ENCODE results near the gene NOL9.

Gene NOL9

GRCh38 chr1:6528492-6528891, 25.8 kb downstream of the NOL9 start:
- Histone ChIP-seq H3K4me3 (no peak overlapping the region), H3K36me3 (ENCODE audit: insufficient read depth, low read length) (peaks cover 60% of the 10 kb centered on the region), H3K9ac (ENCODE audit: insufficient read length) (no peak overlapping the region), H3K9me3 (ENCODE audit: low read depth, low read length) (no peaks in the 10 kb centered on the region), H3K27ac (no peak overlapping the region)
- DNase-seq (ENCODE audit: low read depth, low spot score) = no peak
- TF ChIP-seq FOXP2 (optimal IDR thresholded peaks at IDR 0.05; ENCODE audit: control extremely low read depth, extremely low read length, insufficient read depth) (no peak), EZH2 (IDR thresholded peaks at IDR 0.05) (no peak), POLR2AphosphoS5 (IDR thresholded peaks at IDR 0.05; ENCODE audit: borderline replicate concordance, low read depth, low read length) (no peak)

GRCh38 chr1:6526316-6526715, 28.0 kb downstream of the NOL9 start:
- TF ChIP-seq FOXP2 (optimal IDR thresholded peaks at IDR 0.05; ENCODE audit: control extremely low read depth, extremely low read length, insufficient read depth) (no peak), POLR2AphosphoS5 (IDR thresholded peaks at IDR 0.05; ENCODE audit: borderline replicate concordance, low read depth, low read length) (no peak), EZH2 (IDR thresholded peaks at IDR 0.05) (no peak)
- H3K27ac ChIP-seq = no peak overlapping the region
- H3K9ac ChIP-seq (ENCODE audit: insufficient read length) = no peak overlapping the region
- H3K4me3 ChIP-seq = no peak overlapping the region
- H3K36me3 ChIP-seq (ENCODE audit: insufficient read depth, low read length) = peaks cover 38% of the 10 kb centered on the region
- no peaks in the 10 kb centered on the region for H3K9me3 ChIP-seq (ENCODE audit: low read depth, low read length)
- no peak for DNase-seq (ENCODE audit: low read depth, low spot score)

- no peak for DNase-seq (ENCODE audit: low read depth, low spot score)
- Histone ChIP-seq H3K9me3 (ENCODE audit: low read depth, low read length) (no peaks in the 10 kb centered on the region), H3K36me3 (ENCODE audit: insufficient read depth, low read length) (peaks cover 22% of the 10 kb centered on the region), H3K9ac (ENCODE audit: insufficient read length) (no peak overlapping the region), H3K27ac (peak overlapping the region; percentile 37; the same call in 1 of the 2 replicates), H3K4me3 (no peak overlapping the region)
- TF ChIP-seq POLR2AphosphoS5 (IDR thresholded peaks at IDR 0.05; ENCODE audit: borderline replicate concordance, low read depth, low read length) (no peak), FOXP2 (optimal IDR thresholded peaks at IDR 0.05; ENCODE audit: control extremely low read depth, extremely low read length, insufficient read depth) (no peak), EZH2 (IDR thresholded peaks at IDR 0.05) (no peak)
These were observed 30.7 kb downstream of the NOL9 start for GRCh38 chr1:6523566-6523965.

- Histone ChIP-seq H3K9ac (ENCODE audit: insufficient read length) (no peak overlapping the region), H3K9me3 (ENCODE audit: low read depth, low read length) (no peaks in the 10 kb centered on the region), H3K36me3 (ENCODE audit: insufficient read depth, low read length) (peaks cover 11% of the 10 kb centered on the region), H3K4me3 (no peak overlapping the region), H3K27ac (peak overlapping the region; percentile 87)
- TF ChIP-seq POLR2AphosphoS5 (IDR thresholded peaks at IDR 0.05; ENCODE audit: borderline replicate concordance, low read depth, low read length) (no peak), EZH2 (IDR thresholded peaks at IDR 0.05) (no peak), FOXP2 (optimal IDR thresholded peaks at IDR 0.05; ENCODE audit: control extremely low read depth, extremely low read length, insufficient read depth) (no peak)
- no peak for DNase-seq (ENCODE audit: low read depth, low spot score)
These were observed 32.8 kb downstream of the NOL9 start for GRCh38 chr1:6521536-6521935.

GRCh38 chr1:6519935-6520671, 34.2 kb downstream of the NOL9 start:
- H3K36me3 ChIP-seq (ENCODE audit: insufficient read depth, low read length) = peaks cover under 1% of the 10 kb centered on the region; the same call in 1 of the 2 replicates
- peak; percentile 70 for DNase-seq (ENCODE audit: low read depth, low spot score)

GRCh38 chr1:6519491-6519934, 34.8 kb downstream of the NOL9 start:
- H3K4me3 ChIP-seq = peak overlapping the region; percentile 65
- no peaks in the 10 kb centered on the region for H3K36me3 ChIP-seq (ENCODE audit: insufficient read depth, low read length)
- H3K9me3 ChIP-seq (ENCODE audit: low read depth, low read length) = no peaks in the 10 kb centered on the region
- H3K9ac ChIP-seq (ENCODE audit: insufficient read length) = no peak overlapping the region
- TF ChIP-seq FOXP2 (optimal IDR thresholded peaks at IDR 0.05; ENCODE audit: control extremely low read depth, extremely low read length, insufficient read depth) = no peak
- no peak for TF ChIP-seq EZH2 (IDR thresholded peaks at IDR 0.05)
- TF ChIP-seq POLR2AphosphoS5 (IDR thresholded peaks at IDR 0.05; ENCODE audit: borderline replicate concordance, low read depth, low read length) = no peak
- peak overlapping the region; percentile 87 for H3K27ac ChIP-seq
- no peak for DNase-seq (ENCODE audit: low read depth, low spot score)

More at GRCh38 chr1:6519935-6520671, 34.2 kb downstream of the NOL9 start:
- Histone ChIP-seq H3K9ac (ENCODE audit: insufficient read length) (no peak overlapping the region), H3K4me3 (peak overlapping the region; percentile 65), H3K27ac (peak overlapping the region; percentile 87), H3K9me3 (ENCODE audit: low read depth, low read length) (no peaks in the 10 kb centered on the region)
- TF ChIP-seq POLR2AphosphoS5 (IDR thresholded peaks at IDR 0.05; ENCODE audit: borderline replicate concordance, low read depth, low read length) = 0 out of 2 replicates have a peak, but pooled peaks have one; percentile 14
- TF ChIP-seq EZH2 (IDR thresholded peaks at IDR 0.05) = no peak

- Histone ChIP-seq H3K4me3 (no peak overlapping the region), H3K36me3 (ENCODE audit: insufficient read depth, low read length) (no peaks in the 10 kb centered on the region), H3K9me3 (ENCODE audit: low read depth, low read length) (no peaks in the 10 kb centered on the region), H3K27ac (no peak overlapping the region), H3K9ac (ENCODE audit: insufficient read length) (no peak overlapping the region)
- TF ChIP-seq FOXP2 (optimal IDR thresholded peaks at IDR 0.05; ENCODE audit: control extremely low read depth, extremely low read length, insufficient read depth) (no peak), EZH2 (IDR thresholded peaks at IDR 0.05) (no peak), POLR2AphosphoS5 (IDR thresholded peaks at IDR 0.05; ENCODE audit: borderline replicate concordance, low read depth, low read length) (no peak)
- no peak for DNase-seq (ENCODE audit: low read depth, low spot score)
These were observed 36.9 kb downstream of the NOL9 start for GRCh38 chr1:6517435-6517851.

GRCh38 chr1:6515771-6516170, 38.5 kb downstream of the NOL9 start:
- Histone ChIP-seq H3K36me3 (ENCODE audit: insufficient read depth, low read length) (no peaks in the 10 kb centered on the region), H3K9me3 (ENCODE audit: low read depth, low read length) (no peaks in the 10 kb centered on the region), H3K4me3 (no peak overlapping the region), H3K27ac (no peak overlapping the region), H3K9ac (ENCODE audit: insufficient read length) (no peak overlapping the region)
- no peak for DNase-seq (ENCODE audit: low read depth, low spot score)
- TF ChIP-seq FOXP2 (optimal IDR thresholded peaks at IDR 0.05; ENCODE audit: control extremely low read depth, extremely low read length, insufficient read depth) = no peak
- TF ChIP-seq EZH2 (IDR thresholded peaks at IDR 0.05) = no peak
- no peak for TF ChIP-seq POLR2AphosphoS5 (IDR thresholded peaks at IDR 0.05; ENCODE audit: borderline replicate concordance, low read depth, low read length)
